Naive thymus-derived CD4-positive, alpha-beta T cell (primary cell): ENCODE results near the gene MPP2. TPM values are rescaled to one million over a fixed set of nuclear protein-coding genes. Genes with fewer than 3 reads are reported as not detected.

ENCODE experiments used
- ATAC-seq: fragments of 150-1000 bp; cut with Tn5 transposase; 2 replicates; pipeline ENCODE4 v1.10.0; 2021; ENCODE audit warnings: mild to moderate bottlenecking, moderate library complexity
- CTCF ChIA-PET: fragments of 350-600 bp; sonication (Branson Sonifier 250); formaldehyde crosslinking; loops from one replicate; lab custom pipeline; 2021; ENCODE audit warnings: antibody characterized with exemption; lab: Charles Lee
- POLR2A ChIA-PET: fragments of 350-600 bp; sonication (Branson Sonifier 250); formaldehyde crosslinking; loops from one replicate; lab custom pipeline; 2021; ENCODE audit warnings: antibody characterized with exemption, inconsistent platforms; lab: Charles Lee
- DNase-seq, 9 donors: peaks; one replicate each; pipeline versions ENCODE4 v3.0.0 to v3.0.0-alpha.2; 2020 to 2022; ENCODE audit warnings: mixed read lengths in 1 of 9
- H3K27ac ChIP-seq: one replicate; pipeline ENCODE4 v1.7.0; 2013; ENCODE audit warnings: mild to moderate bottlenecking, low read depth, low read length, moderate library complexity
- H3K27me3 ChIP-seq, 2 donors: one replicate each; pipeline ENCODE4 v1.7.0; 2013; ENCODE audit warnings: low read length in 2 of 2, mild to moderate bottlenecking in 2 of 2, moderate library complexity in 2 of 2; ENCODE audit not compliant: control insufficient read depth in 2 of 2, insufficient read depth in 2 of 2
- H3K36me3 ChIP-seq, 3 experiments: 1 replicate in 2 of 3; 2 replicates in 1 of 3; pipeline ENCODE4 v1.7.0; 2013; ENCODE audit warnings: low read length in 3 of 3, mild to moderate bottlenecking in 3 of 3, moderate library complexity in 1 of 3; ENCODE audit not compliant: insufficient read depth in 3 of 3, control insufficient read depth in 2 of 3
- H3K4me1 ChIP-seq, 2 donors: one replicate each; pipeline ENCODE4 v1.7.0; 2013; ENCODE audit warnings: low read length in 2 of 2, mild to moderate bottlenecking in 2 of 2, moderate library complexity in 1 of 2; ENCODE audit not compliant: control insufficient read depth in 2 of 2, insufficient read depth in 2 of 2
- H3K4me3 ChIP-seq: 2 replicates; pipeline ENCODE4 v1.7.0; 2013; ENCODE audit warnings: mild to moderate bottlenecking, low read length
- H3K9me3 ChIP-seq, 3 experiments: 1 replicate in 2 of 3; 2 replicates in 1 of 3; pipeline ENCODE4 v1.7.0; 2013; ENCODE audit warnings: low read length in 3 of 3; ENCODE audit not compliant: control insufficient read depth in 2 of 3
- H3K27ac Mint-ChIP-seq, 9 donors: one replicate each; pipeline ENCODE4 v1.8.0; 2020 to 2022; ENCODE audit warnings: mixed read lengths in 9 of 9, mild to moderate bottlenecking in 8 of 9, moderate library complexity in 5 of 9, inconsistent platforms in 2 of 9
- H3K27me3 Mint-ChIP-seq, 5 donors: one replicate each; pipeline ENCODE4 v1.8.0; 2021 to 2022; ENCODE audit warnings: mixed read lengths in 5 of 5, mild to moderate bottlenecking in 1 of 5
- H3K36me3 Mint-ChIP-seq, 5 donors: one replicate each; pipeline ENCODE4 v1.8.0; 2020 to 2022; ENCODE audit warnings: mixed read lengths in 5 of 5, mild to moderate bottlenecking in 3 of 5, inconsistent platforms in 1 of 5
- H3K4me1 Mint-ChIP-seq, 7 donors: one replicate each; pipeline ENCODE4 v1.8.0; 2020 to 2022; ENCODE audit warnings: mixed read lengths in 7 of 7, mild to moderate bottlenecking in 3 of 7, inconsistent platforms in 1 of 7
- H3K4me3 Mint-ChIP-seq, 10 donors: one replicate each; pipeline ENCODE4 v1.8.0; 2020 to 2022; ENCODE audit warnings: mild to moderate bottlenecking in 10 of 10, mixed read lengths in 10 of 10, moderate library complexity in 6 of 10, inconsistent platforms in 2 of 10
- H3K9me3 Mint-ChIP-seq, 11 donors: one replicate each; pipeline ENCODE4 v1.8.0; 2020 to 2022; ENCODE audit warnings: mixed read lengths in 11 of 11, mild to moderate bottlenecking in 4 of 11, inconsistent platforms in 1 of 11, moderate library complexity in 1 of 11
- intact Hi-C, 2 donors: fragments of 100-400 bp; cut with micrococcal nuclease; formaldehyde crosslinking; loops; one replicate each; pipeline ENCODE4 v1.15.1; 2023
- polyA plus RNA-seq, 2 donors: library from polyadenylated mRNA; unstranded; fragments of 300-500 nt; fragmentation: Illumina TruSeq; gene quantifications; one replicate each; pipeline ENCODE4 v1.2.3, GENCODE V29; 2021
- total RNA-seq, 6 experiments: library from RNA in 5 of 6; stranded (reverse) in 5 of 6; gene quantifications; 1 replicate in 5 of 6; 2 replicates in 1 of 6; pipeline ENCODE4 v1.2.3 and lab custom pipeline; 2021 to 2026

The MPP2 gene
- total and polyA plus RNA-seq, 7 experiments from 2014 or later = 0.24 to 9.3 (median 3.6) TPM

DNA sequence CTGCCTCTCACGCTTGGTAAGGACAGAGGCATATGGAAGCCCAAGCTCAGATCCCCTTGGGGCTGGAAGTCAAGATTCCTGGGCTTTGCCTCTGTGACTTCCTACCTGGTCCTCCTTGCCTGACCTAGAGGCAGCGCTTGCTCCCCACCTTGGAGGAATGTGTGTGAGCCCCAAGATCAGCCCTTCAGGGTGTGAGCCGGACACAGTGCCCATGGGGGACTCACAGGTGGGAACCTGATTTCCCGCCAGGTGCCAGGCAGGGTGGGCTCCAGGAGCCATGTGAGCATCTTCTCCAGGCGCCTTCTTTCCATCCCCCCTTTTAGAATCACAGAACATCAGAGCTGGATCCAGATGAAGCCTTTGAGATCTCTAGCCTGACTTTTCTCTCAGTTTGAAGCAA, 50.2 kb downstream of the MPP2 start:
- H3K9me3 Mint-ChIP-seq = no peaks in the 10 kb centered on the region
- H3K27me3 Mint-ChIP-seq = peaks cover 0 to 15% (median 0%) of the 10 kb centered on the region in 5 donors
- DNase-seq (no peak), ATAC-seq (no peak)
- Histone ChIP-seq H3K9me3 (no peaks in the 10 kb centered on the region), H3K4me1 (no peaks in the 10 kb centered on the region), H3K27ac (no peak overlapping the region), H3K36me3 (no peaks in the 10 kb centered on the region), H3K27me3 (no peaks in the 10 kb centered on the region), H3K4me3 (no peak overlapping the region)
- POLR2A ChIA-PET = no interaction called here
- H3K27ac Mint-ChIP-seq = no peak overlapping the region
- no peak overlapping the region for H3K4me3 Mint-ChIP-seq
- intact Hi-C loops = no loop called here
- H3K36me3 Mint-ChIP-seq = no peaks in the 10 kb centered on the region
- CTCF ChIA-PET = interaction anchor here (0.5 kb wide), 1 partner anchor 11 kb away, joined by 3 read pairs; no protein-coding TSS in a partner anchor
- H3K4me1 Mint-ChIP-seq = no peaks in the 10 kb centered on the region

DNA sequence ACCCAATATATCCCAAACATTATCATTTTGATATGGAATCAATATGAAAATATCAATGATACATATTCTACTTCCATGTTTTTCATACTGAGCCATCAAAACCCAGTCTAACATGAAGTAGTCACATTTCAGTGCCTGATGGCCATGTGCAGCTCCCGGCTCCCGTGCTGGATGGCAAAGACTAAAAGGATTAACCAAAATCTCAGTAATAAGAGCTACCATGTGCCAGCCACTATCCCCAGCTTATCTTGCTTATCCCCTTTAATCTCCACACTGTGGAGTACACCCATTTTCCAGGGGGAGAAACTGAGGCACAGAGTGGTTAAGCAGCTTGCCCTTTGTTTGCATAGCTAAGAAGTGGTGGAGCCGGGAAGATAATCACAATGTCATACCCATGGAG, 51.2 kb downstream of the MPP2 start:
- H3K27me3 Mint-ChIP-seq = peaks cover 0 to 23% (median 6%) of the 10 kb centered on the region in 5 donors

DNA sequence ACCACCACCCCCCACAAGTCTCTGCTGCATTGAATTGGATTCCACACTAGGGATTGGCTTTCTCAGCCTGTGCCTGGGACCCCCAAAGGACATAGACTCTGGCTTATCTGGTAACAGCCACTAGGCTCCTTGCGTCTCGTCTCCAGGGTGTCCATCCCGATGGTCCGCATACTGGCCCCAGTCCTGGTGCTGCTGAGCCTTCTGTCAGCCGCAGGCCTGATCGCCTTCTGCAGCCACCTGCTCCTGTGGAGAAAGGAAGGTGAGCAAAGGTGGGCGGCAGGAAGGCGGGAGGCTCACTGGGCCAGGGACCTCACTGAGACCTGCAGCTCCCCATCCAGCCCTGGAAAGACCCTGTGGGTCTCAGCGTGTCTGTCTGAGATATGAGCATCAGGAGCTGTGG, 52.3 kb downstream of the MPP2 start:
- H3K4me1 ChIP-seq = no peaks in the 10 kb centered on the region
- Mint-ChIP-seq H3K27ac (no peak overlapping the region), H3K27me3 (peaks cover 0 to 23% (median 6%) of the 10 kb centered on the region in 5 donors), H3K4me3 (no peak overlapping the region), H3K36me3 (no peaks in the 10 kb centered on the region), H3K4me1 (no peaks in the 10 kb centered on the region), H3K9me3 (no peaks in the 10 kb centered on the region)
- H3K36me3 ChIP-seq = no peaks in the 10 kb centered on the region
- DNase-seq (no peak), ATAC-seq (no peak)
- no peaks in the 10 kb centered on the region for H3K27me3 ChIP-seq
- CTCF ChIA-PET = interaction anchor here (0.9 kb wide), 1 partner anchor 23 kb away, joined by 3 read pairs; no protein-coding TSS in a partner anchor
- POLR2A ChIA-PET = no interaction called here
- intact Hi-C loops = no loop called here
- H3K9me3 ChIP-seq = no peaks in the 10 kb centered on the region
- no peak overlapping the region for H3K27ac ChIP-seq
- H3K4me3 ChIP-seq = no peak overlapping the region

More for the DNA sequence above, 51.2 kb downstream of the MPP2 start:
- ChIA-PET CTCF (no interaction called here), POLR2A (no interaction called here)
- no peaks in the 10 kb centered on the region for H3K4me1 Mint-ChIP-seq
- no peak for ATAC-seq
- Histone ChIP-seq H3K4me1 (no peaks in the 10 kb centered on the region), H3K36me3 (no peaks in the 10 kb centered on the region), H3K4me3 (no peak overlapping the region), H3K27me3 (no peaks in the 10 kb centered on the region), H3K9me3 (no peaks in the 10 kb centered on the region), H3K27ac (no peak overlapping the region)
- H3K27ac Mint-ChIP-seq = no peak overlapping the region
- H3K36me3 Mint-ChIP-seq = no peaks in the 10 kb centered on the region
- no peak overlapping the region for H3K4me3 Mint-ChIP-seq
- intact Hi-C loops = no loop called here
- no peak for DNase-seq
- H3K9me3 Mint-ChIP-seq = no peaks in the 10 kb centered on the region

DNA sequence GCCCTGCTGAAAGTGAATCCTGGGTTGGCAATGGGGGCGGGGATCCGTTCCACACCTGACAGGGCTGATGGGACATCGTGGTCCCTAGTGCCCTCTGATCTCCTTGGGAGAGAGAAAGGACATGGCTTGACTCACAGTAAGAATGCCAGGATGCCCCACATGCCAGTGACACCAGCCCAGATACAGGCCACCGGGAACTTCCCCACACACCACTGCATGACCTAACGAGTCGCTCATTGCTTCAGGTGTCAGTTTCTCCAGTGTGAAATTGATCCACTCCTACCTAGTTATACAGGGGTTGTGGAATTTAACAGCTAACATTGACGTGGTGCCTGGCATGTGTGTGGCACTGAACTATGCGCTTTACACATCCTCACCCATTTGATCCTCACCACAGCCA, 52.8 kb downstream of the MPP2 start:
- Histone ChIP-seq H3K4me1 (no peaks in the 10 kb centered on the region), H3K9me3 (no peaks in the 10 kb centered on the region), H3K4me3 (no peak overlapping the region), H3K27me3 (no peaks in the 10 kb centered on the region), H3K36me3 (no peaks in the 10 kb centered on the region), H3K27ac (no peak overlapping the region)
- H3K27ac Mint-ChIP-seq = no peak overlapping the region
- H3K9me3 Mint-ChIP-seq = no peaks in the 10 kb centered on the region
- H3K36me3 Mint-ChIP-seq = no peaks in the 10 kb centered on the region
- H3K4me3 Mint-ChIP-seq = no peak overlapping the region
- ChIA-PET POLR2A (no interaction called here), CTCF (interaction anchor here (0.6 kb wide), 1 partner anchor 32 kb away, joined by 6 read pairs; no protein-coding TSS in a partner anchor)
- H3K27me3 Mint-ChIP-seq = peaks cover 0 to 23% (median 6%) of the 10 kb centered on the region in 5 donors
- DNase-seq (no peak), ATAC-seq (no peak)
- no peaks in the 10 kb centered on the region for H3K4me1 Mint-ChIP-seq
- intact Hi-C loops = no loop called here

DNA sequence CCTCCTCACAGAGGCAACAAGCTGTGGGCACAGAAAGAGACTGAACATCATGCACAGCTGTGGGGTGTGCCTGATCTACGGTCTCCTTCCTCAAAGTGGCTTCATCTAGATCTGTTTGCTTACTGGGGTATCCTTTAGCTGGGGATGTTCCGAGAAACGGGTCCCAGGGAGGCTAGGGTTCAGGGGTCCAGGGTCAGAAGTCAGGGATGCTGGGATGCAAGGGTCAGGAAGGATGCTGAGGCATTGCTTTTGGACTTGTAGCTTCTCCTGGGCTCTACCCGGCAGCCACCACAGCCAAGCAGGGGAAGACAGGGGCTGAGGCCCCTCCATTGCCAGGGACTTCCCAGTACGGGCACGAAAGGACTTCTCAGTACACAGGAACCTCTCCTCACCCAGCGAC, 53.8 kb downstream of the MPP2 start:
- ChIA-PET CTCF (no interaction called here), POLR2A (no interaction called here)
- H3K4me1 ChIP-seq = no peaks in the 10 kb centered on the region
- no peak overlapping the region for H3K27ac ChIP-seq
- H3K4me3 ChIP-seq = no peak overlapping the region
- no peaks in the 10 kb centered on the region for H3K9me3 ChIP-seq
- H3K27ac Mint-ChIP-seq = no peak overlapping the region
- H3K36me3 ChIP-seq = no peaks in the 10 kb centered on the region
- ATAC-seq (no peak), DNase-seq (no peak)
- H3K27me3 ChIP-seq = no peaks in the 10 kb centered on the region
- H3K36me3 Mint-ChIP-seq = no peaks in the 10 kb centered on the region
- H3K4me1 Mint-ChIP-seq = no peaks in the 10 kb centered on the region
- peaks cover 0 to 27% (median 7%) of the 10 kb centered on the region in 5 donors for H3K27me3 Mint-ChIP-seq
- no peak overlapping the region for H3K4me3 Mint-ChIP-seq
- intact Hi-C loops = no loop called here
- no peaks in the 10 kb centered on the region for H3K9me3 Mint-ChIP-seq

DNA sequence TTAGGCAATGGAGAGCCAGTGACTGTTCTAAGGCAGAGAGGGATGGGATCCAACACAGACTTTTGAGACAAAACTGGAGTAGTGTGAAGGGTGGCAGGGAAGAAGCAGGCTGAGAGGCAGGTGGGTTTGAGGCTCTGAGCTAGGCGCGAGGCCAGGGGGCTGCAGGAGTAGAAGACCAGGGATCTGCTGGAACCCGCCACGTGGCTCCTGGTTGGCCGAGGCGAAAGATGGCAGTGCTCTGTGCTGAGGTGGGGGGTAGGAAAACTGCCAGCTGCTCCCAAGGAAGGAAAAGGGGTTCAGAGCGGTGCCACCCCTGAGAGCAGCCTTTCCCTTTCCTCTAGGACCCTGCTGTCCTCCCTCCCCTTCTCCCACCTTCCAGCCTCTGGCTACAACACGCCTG, 54.8 kb downstream of the MPP2 start:
- Mint-ChIP-seq H3K9me3 (no peaks in the 10 kb centered on the region), H3K27me3 (peaks cover 0 to 29% (median 10%) of the 10 kb centered on the region in 5 donors), H3K36me3 (no peaks in the 10 kb centered on the region), H3K27ac (no peak overlapping the region), H3K4me3 (no peak overlapping the region), H3K4me1 (no peaks in the 10 kb centered on the region)
- H3K27ac ChIP-seq = no peak overlapping the region
- no peaks in the 10 kb centered on the region for H3K27me3 ChIP-seq
- DNase-seq (no peak), ATAC-seq (no peak)
- H3K36me3 ChIP-seq = no peaks in the 10 kb centered on the region
- no peaks in the 10 kb centered on the region for H3K9me3 ChIP-seq
- H3K4me3 ChIP-seq = no peak overlapping the region
- CTCF ChIA-PET = interaction anchor here (0.7 kb wide), 1 partner anchor 10 kb away, joined by 4 read pairs; no protein-coding TSS in a partner anchor
- POLR2A ChIA-PET = no interaction called here
- H3K4me1 ChIP-seq = no peaks in the 10 kb centered on the region
- intact Hi-C loops = no loop called here

DNA sequence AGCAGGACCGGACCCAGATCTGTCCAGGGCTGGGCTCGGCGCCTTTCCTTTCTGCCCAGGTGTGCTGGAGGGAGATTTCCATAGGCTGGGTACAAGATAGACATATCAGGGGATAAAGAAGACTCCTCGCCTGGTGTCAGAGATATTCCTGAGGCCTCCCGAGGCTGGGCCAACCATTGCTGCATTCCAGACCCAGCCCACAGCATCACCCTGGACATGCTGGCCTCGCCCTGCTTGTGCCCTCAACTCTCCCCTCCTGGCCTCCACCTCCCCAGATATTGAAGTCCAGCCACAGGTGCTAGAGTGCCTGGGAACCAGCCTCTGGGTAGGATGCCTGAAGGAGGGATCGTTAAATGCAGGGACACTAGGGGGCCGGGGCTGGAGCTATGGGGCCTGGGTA, 58.2 kb downstream of the MPP2 start:
- H3K27ac Mint-ChIP-seq = no peak overlapping the region
- H3K36me3 Mint-ChIP-seq = no peaks in the 10 kb centered on the region
- H3K9me3 ChIP-seq = no peaks in the 10 kb centered on the region
- ChIA-PET POLR2A (no interaction called here), CTCF (interaction anchor here (0.6 kb wide), 1 partner anchor 19 kb away, joined by 3 read pairs; no protein-coding TSS in a partner anchor)
- ATAC-seq = no peak
- H3K4me3 Mint-ChIP-seq = no peak overlapping the region
- no peaks in the 10 kb centered on the region for H3K9me3 Mint-ChIP-seq
- no peak overlapping the region for H3K27ac ChIP-seq
- no peak overlapping the region for H3K4me3 ChIP-seq
- H3K27me3 Mint-ChIP-seq = peaks cover 7 to 36% (median 17%) of the 10 kb centered on the region in 5 donors
- no peaks in the 10 kb centered on the region for H3K36me3 ChIP-seq
- DNase-seq = no peak
- H3K27me3 ChIP-seq = no peaks in the 10 kb centered on the region
- H3K4me1 Mint-ChIP-seq = no peaks in the 10 kb centered on the region
- H3K4me1 ChIP-seq = no peaks in the 10 kb centered on the region
- intact Hi-C loops = no loop called here
